NCI-H69 (cell line): ENCODE results near the gene CACNA1I.
A peak's percentile ranks its signal among the peaks of the same experiment; 100 is the strongest.
"Not testable (repeated sequence)": the region's sequence is repeated elsewhere in the genome, so short reads cannot be mapped to it uniquely, and the experiment has no call there.

Source experiments
- DNase-seq: peaks from one replicate; lab custom pipeline; 2025; lab: John Stamatoyannopoulos, UW

Gene CACNA1I

GRCh38 chr22:39570665-39571064 lies at the start of gene CACNA1I:
Gene CACNA1I (plus strand): TSS chr22:39570753. CDS start chr22:39570753, 0 bp downstream.
- DNase-seq, result no peak

GRCh38 chr22:39521106-39521885 lies 49.3 kb upstream of the CACNA1I start:
- not testable (repeated sequence) for DNase-seq

GRCh38 chr22:39522091-39522490 lies 48.5 kb upstream of the CACNA1I start:
- not testable (repeated sequence) for DNase-seq

GRCh38 chr22:39522567-39523300 lies 47.8 kb upstream of the CACNA1I start:
- DNase-seq, result peak; percentile 64

- DNase-seq, result no peak
Observed at GRCh38 chr22:39524089-39524752, 46.3 kb upstream of the CACNA1I start.

- peak; percentile 30 for DNase-seq
Observed at GRCh38 chr22:39524753-39525657, 45.5 kb upstream of the CACNA1I start.

GRCh38 chr22:39525658-39525975 lies 44.9 kb upstream of the CACNA1I start:
- no peak for DNase-seq

- DNase-seq, result peak; percentile 33
Observed at GRCh38 chr22:39526736-39527171, 43.8 kb upstream of the CACNA1I start.

- peak; percentile 74 for DNase-seq
Observed at GRCh38 chr22:39527481-39527961, 43.0 kb upstream of the CACNA1I start.

- peak; percentile 87 for DNase-seq
Observed at GRCh38 chr22:39528080-39528661, 42.4 kb upstream of the CACNA1I start.

- peak; percentile 98 for DNase-seq
Observed at GRCh38 chr22:39528681-39529486, 41.7 kb upstream of the CACNA1I start.

- no peak for DNase-seq
Observed at GRCh38 chr22:39529487-39529851, 41.1 kb upstream of the CACNA1I start.

- DNase-seq, result no peak
Observed at GRCh38 chr22:39530116-39530515, 40.4 kb upstream of the CACNA1I start.

GRCh38 chr22:39530692-39531331 lies 39.7 kb upstream of the CACNA1I start:
- peak; percentile 51 for DNase-seq

- DNase-seq, result peak; percentile 100
Observed at GRCh38 chr22:39532215-39533073, 38.1 kb upstream of the CACNA1I start, which contains the start of gene RPS19BP1. Gene RPS19BP1 (minus strand): TSS chr22:39532748. CDS start chr22:39532738, 10 bp downstream.

- peak; percentile 42 for DNase-seq
Observed at GRCh38 chr22:39534092-39534506, 36.5 kb upstream of the CACNA1I start.

GRCh38 chr22:39534591-39535356 lies 35.8 kb upstream of the CACNA1I start:
- DNase-seq, result peak; percentile 86

GRCh38 chr22:39535357-39535725 lies 35.2 kb upstream of the CACNA1I start:
- DNase-seq, result no peak
